Nephron progenitor cell (in vitro differentiated cells): ENCODE data around the gene MSH5.
"Not testable (repeated sequence)": the region's sequence is repeated elsewhere in the genome, so short reads cannot be mapped to it uniquely, and the experiment has no call there.

Experiments used
- DNase-seq: peaks from one replicate; pipeline ENCODE4 v3.0.0; 2021
- H3K27ac Mint-ChIP-seq: 2 replicates; pipeline ENCODE4 v1.8.0; 2021; ENCODE audit warnings: mild to moderate bottlenecking, moderate library complexity, mixed read lengths
- H3K27me3 Mint-ChIP-seq: 2 replicates; pipeline ENCODE4 v1.8.0; 2021; ENCODE audit warnings: mild to moderate bottlenecking, low read depth, mixed read lengths; ENCODE audit not compliant: poor library complexity
- H3K36me3 Mint-ChIP-seq: 2 replicates; pipeline ENCODE4 v1.8.0; 2021; ENCODE audit warnings: low read depth, mixed read lengths
- H3K4me1 Mint-ChIP-seq: 2 replicates; pipeline ENCODE4 v1.8.0; 2021; ENCODE audit warnings: mixed read lengths
- H3K4me3 Mint-ChIP-seq: 2 replicates; pipeline ENCODE4 v1.8.0; 2021; ENCODE audit warnings: mild to moderate bottlenecking, moderate library complexity, mixed read lengths
- H3K9me3 Mint-ChIP-seq: 2 replicates; pipeline ENCODE4 v1.8.0; 2021; ENCODE audit warnings: mild to moderate bottlenecking, moderate library complexity, mixed read lengths
- CTCF ChIP-seq: fragments of 200-600 bp; sonication (generic); IDR thresholded peaks from 2 replicates; pipeline ENCODE4 v1.5.0; 2021; ENCODE audit warnings: antibody characterized with exemption

MSH5 gene

GRCh38 chr6:31702405-31702818, 37.4 kb upstream of the MSH5 start:
- TF ChIP-seq CTCF = no peak
- no peaks in the 10 kb centered on the region for H3K9me3 Mint-ChIP-seq
- peak overlapping the region; percentile 96 for H3K4me3 Mint-ChIP-seq
- H3K4me1 Mint-ChIP-seq = peaks cover 40% of the 10 kb centered on the region
- H3K36me3 Mint-ChIP-seq = peaks cover 18% of the 10 kb centered on the region
- peaks cover 7% of the 10 kb centered on the region for H3K27me3 Mint-ChIP-seq
- no peak for DNase-seq
- peak overlapping the region; percentile 96 for H3K27ac Mint-ChIP-seq

- DNase-seq = peak; percentile 96
- Mint-ChIP-seq H3K27me3 (peaks cover 7% of the 10 kb centered on the region), H3K4me3 (peak within 1 kb of the TSS; percentile 96), H3K4me1 (peaks cover 33% of the 10 kb centered on the region), H3K36me3 (peaks cover 12% of the 10 kb centered on the region), H3K27ac (peak within 1 kb of the TSS; percentile 96), H3K9me3 (no peaks in the 10 kb centered on the region)
- no peak for TF ChIP-seq CTCF
These were observed 36.7 kb upstream of the MSH5 start, which contains the start of gene ABHD16A for GRCh38 chr6:31702819-31703716. Gene ABHD16A (minus strand): TSS chr6:31703324. CDS start chr6:31703281, 43 bp downstream.

GRCh38 chr6:31705931-31706330, 33.9 kb upstream of the MSH5 start:
- no peaks in the 10 kb centered on the region for H3K36me3 Mint-ChIP-seq
- no peaks in the 10 kb centered on the region for H3K9me3 Mint-ChIP-seq
- no peak overlapping the region for H3K4me3 Mint-ChIP-seq
- no peak for TF ChIP-seq CTCF
- DNase-seq = no peak
- peaks cover 36% of the 10 kb centered on the region for H3K4me1 Mint-ChIP-seq
- peaks cover 7% of the 10 kb centered on the region for H3K27me3 Mint-ChIP-seq
- no peak overlapping the region for H3K27ac Mint-ChIP-seq

GRCh38 chr6:31706599-31706998, 33.2 kb upstream of the MSH5 start, which contains the start of gene LY6G6F:
Gene LY6G6F (plus strand): TSS chr6:31706866. CDS start chr6:31706907, 41 bp downstream.
- H3K27me3 Mint-ChIP-seq = peaks cover 7% of the 10 kb centered on the region
- no peak for TF ChIP-seq CTCF
- peaks cover 36% of the 10 kb centered on the region for H3K4me1 Mint-ChIP-seq
- no peak for DNase-seq
- H3K36me3 Mint-ChIP-seq = no peaks in the 10 kb centered on the region
- no peaks in the 10 kb centered on the region for H3K9me3 Mint-ChIP-seq
- no peak within 1 kb of the TSS for H3K27ac Mint-ChIP-seq
- no peak within 1 kb of the TSS for H3K4me3 Mint-ChIP-seq

- Mint-ChIP-seq H3K4me3 (no peak overlapping the region), H3K27me3 (peaks cover 4% of the 10 kb centered on the region), H3K9me3 (no peaks in the 10 kb centered on the region), H3K27ac (no peak overlapping the region), H3K4me1 (peaks cover 37% of the 10 kb centered on the region), H3K36me3 (no peaks in the 10 kb centered on the region)
- no peak for TF ChIP-seq CTCF
- no peak for DNase-seq
These were observed 32.1 kb upstream of the MSH5 start for GRCh38 chr6:31707701-31708100.

- peaks cover 4% of the 10 kb centered on the region for H3K27me3 Mint-ChIP-seq
- H3K27ac Mint-ChIP-seq = no peak overlapping the region
- H3K36me3 Mint-ChIP-seq = no peaks in the 10 kb centered on the region
- no peaks in the 10 kb centered on the region for H3K9me3 Mint-ChIP-seq
- peaks cover 41% of the 10 kb centered on the region for H3K4me1 Mint-ChIP-seq
- H3K4me3 Mint-ChIP-seq = no peak overlapping the region
- no peak for DNase-seq
- TF ChIP-seq CTCF = no peak
These were observed 31.6 kb upstream of the MSH5 start for GRCh38 chr6:31708224-31708623.

GRCh38 chr6:31709157-31709556, 30.6 kb upstream of the MSH5 start:
- H3K27ac Mint-ChIP-seq, H3K36me3 Mint-ChIP-seq, H3K9me3 Mint-ChIP-seq, H3K27me3 Mint-ChIP-seq, DNase-seq, H3K4me3 Mint-ChIP-seq: not testable (repeated sequence)
- peaks cover 47% of the 10 kb centered on the region for H3K4me1 Mint-ChIP-seq
